Measurements from ENCODE around the gene MACROD1.

Gene MACROD1

GRCh38 chr11:64115531-64116522 lies 50.1 kb downstream of the MACROD1 start:
- no peak for DNase-seq

- no peak for DNase-seq
Measured at GRCh38 chr11:64114231-64114630, 51.7 kb downstream of the MACROD1 start.

DNA sequence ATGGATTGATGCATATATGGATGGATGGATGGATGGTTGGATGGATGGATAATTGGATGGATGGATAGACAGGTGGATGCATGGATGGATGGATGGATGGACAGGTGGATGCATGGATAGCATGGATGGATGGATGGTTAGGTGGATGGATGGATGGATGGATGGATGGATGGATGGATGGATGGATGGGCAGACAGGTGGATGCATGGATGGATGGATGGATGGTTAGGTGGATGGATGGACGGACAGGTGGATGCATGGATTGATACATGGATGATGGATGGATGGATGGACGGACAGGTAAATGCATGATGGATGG lies 52.5 kb downstream of the MACROD1 start:
- DNase-seq = no peak

- no peak for DNase-seq
Measured at GRCh38 chr11:64112771-64113461, 53.0 kb downstream of the MACROD1 start.

DNA sequence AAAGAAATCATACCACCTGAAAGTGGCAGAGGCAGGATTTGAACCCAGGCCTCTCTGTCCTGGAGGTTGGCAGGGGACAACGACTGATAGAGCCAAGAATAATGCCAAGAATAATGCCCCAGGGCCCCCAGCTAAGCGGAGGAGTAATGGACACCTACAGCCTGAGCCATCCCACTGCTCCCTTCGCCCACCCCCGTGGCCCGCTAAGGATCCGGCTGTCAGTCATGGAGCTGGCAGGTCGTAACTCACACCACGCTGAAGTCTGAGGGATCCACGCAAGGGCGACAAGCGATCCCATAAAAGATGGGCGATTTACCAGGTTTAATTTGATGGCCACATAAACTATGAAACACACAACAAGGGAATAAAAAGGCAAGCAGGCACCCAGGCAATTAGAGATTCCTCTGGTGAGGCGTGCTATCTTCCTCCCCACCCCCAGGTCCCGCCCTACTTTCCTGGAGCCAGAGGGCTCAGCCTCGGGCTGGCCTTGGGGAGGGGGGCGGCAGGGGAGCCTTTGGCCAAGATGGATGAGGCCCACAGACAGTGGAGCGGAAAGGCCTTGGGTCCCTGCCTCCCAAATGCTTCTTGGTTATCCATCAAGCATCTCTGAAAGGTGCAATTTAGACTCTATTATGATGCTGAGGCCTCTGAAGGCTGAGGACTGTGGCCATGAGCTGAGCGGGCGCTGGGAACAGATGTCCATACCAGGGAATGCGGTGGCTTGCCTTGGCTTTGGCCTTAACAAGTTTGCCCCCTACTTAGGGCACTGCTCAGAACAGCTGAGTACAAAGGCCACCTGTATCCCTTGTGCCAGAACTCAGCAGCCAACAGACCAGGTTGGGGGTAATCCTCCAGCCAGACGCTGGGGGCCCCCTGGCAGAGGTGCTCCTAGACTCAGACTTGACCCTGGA lies 55.2 kb downstream of the MACROD1 start:
- no peak for DNase-seq

GRCh38 chr11:64109332-64109731 lies 56.6 kb downstream of the MACROD1 start:
- DNase-seq = no peak

GRCh38 chr11:64107303-64107702 lies 58.6 kb downstream of the MACROD1 start:
- DNase-seq = no peak

- no peak for DNase-seq
Measured at GRCh38 chr11:64104632-64105031, 61.3 kb downstream of the MACROD1 start.

DNA sequence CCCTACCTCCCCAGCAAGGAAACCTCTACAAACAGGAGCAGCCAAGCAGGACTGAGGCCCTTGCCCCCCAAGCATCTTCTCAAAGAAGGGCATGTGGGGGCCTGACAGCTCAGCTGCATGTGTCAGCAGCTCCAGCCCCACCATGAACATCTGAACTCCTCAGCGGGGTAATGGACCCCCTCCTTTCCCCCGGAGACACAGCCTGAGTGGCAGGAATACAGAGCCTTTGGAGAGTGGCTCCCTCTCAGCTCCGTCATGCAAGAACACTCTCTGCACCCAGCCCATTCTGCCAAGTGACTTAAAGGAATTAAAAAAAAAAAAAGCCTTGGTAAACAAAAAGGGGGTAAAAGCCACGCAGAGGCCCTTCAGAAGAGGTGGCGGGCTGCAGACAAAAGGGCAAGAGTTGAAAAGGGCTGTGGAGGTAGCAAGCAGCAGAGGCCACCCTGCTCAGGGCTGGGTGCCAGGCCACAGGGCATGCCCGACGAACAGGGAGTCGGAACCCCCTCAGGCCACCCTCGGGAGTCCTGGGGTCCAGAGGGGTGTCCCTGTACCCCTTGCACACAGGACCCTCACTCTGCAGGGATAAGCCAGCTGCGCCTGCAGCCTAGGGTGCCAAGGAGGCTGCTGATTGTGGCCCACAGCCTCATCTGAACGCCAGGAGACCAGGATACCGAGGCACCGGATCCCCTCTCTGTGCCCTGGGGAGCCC lies 62.5 kb downstream of the MACROD1 start:
- DNase-seq = no peak

DNA sequence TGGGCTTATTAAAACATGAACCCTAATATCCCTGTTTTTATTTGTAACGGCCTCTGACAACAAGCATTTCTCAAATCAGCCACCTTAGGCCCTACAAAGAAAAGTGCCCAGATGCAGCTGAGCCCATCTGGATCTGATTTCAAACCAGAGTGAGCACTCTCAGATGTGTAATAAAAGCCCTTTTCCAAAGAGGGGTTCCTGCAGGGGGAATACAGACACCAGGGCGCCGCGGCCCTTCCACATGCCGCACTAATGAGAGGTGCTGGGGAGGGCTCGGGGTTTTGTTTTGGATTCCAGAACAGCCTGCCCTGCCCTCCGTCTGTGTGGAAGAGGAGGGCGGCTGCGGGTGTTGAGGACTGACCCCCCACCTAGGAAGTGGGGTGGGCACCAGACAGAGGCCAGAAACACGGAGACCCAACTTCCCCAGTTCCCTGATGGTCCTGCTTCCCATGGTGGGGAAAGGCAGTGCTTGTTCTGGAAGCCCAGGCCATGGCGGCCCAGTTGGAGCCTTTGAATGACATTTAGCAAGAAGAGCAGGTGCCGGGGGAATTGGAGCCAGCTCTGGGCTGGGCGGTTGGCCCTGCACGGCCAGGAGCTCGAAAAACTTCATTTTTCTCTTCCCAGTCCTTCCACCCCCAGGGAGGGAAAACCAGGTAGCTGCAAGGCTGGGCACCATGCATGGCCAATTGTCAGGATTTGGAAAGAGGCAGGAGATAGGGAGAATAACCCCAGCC lies 63.7 kb downstream of the MACROD1 start:
- peak in 6 of 56 donors; percentile 27 to 55 (median 40) for DNase-seq

GRCh38 chr11:64101461-64101860 lies 64.5 kb downstream of the MACROD1 start:
- peak in 35 of 56 donors; percentile 28 to 76 (median 54) for DNase-seq

DNA sequence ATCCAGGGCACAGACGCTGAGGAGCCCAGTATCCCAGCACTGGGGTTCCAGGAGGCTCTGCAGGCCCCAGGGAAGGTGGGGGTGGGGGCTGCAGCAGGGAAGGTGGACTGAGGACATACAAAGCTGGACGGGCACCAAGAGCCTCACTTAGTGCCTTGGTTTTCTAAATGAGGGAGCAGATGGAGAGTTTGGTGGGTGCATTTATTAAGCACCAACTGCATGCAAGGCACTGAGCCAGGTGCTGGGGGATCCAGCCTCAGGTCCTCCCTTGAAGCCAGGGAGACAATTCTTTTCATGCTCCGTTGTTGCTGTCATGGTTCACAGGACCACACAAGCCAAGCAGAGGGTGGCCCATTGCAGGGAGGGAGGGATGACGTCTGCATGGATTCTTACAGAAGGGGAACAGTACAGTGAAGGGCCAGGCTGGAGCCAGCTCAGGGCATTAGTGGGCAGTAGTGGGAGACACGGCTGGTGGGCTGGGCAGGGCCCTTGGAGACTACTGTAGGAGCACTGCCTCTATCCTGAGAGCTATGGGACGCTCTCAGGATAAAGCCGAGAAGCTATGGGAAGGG lies 65.0 kb downstream of the MACROD1 start:
- peak in 4 of 56 donors; percentile 28 to 72 (median 43) for DNase-seq

DNA sequence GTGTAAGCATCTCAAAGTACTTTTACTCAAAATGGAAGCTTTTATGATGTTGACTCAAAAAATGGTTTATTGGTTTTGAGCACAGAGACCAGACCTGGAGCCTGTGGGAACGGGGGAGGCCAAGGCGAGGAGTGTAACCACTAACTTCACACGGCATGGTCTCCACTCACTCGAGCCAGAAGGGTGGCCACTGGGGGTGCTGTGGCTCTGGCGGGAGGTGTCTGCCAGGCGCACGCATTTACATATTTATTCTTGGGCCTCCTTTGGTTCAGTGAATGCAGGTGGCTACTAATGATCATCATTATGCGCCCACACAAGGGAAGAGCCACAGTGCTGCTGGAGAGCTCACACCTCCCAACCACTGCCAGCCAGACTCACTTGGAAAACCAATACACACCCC lies 65.6 kb downstream of the MACROD1 start:
- peak in 14 of 56 donors; percentile 13 to 72 (median 30) for DNase-seq

- no peak for DNase-seq
Measured at GRCh38 chr11:64099436-64099835, 66.5 kb downstream of the MACROD1 start.

- peak in 7 of 56 donors; percentile 17 to 48 (median 37) for DNase-seq
Measured at GRCh38 chr11:64098318-64098831, 67.5 kb downstream of the MACROD1 start.

GRCh38 chr11:64097468-64098317 lies 68.2 kb downstream of the MACROD1 start:
- DNase-seq = peak in 20 of 56 donors; percentile 23 to 59 (median 45)

- DNase-seq = peak in 17 of 56 donors; percentile 24 to 65 (median 37)
Measured at GRCh38 chr11:64096835-64097234, 69.1 kb downstream of the MACROD1 start.

GRCh38 chr11:64095949-64096348 lies 70.0 kb downstream of the MACROD1 start:
- DNase-seq = peak in 2 of 56 donors; percentile 33

Data from nucleus accumbens (tissue), 56 donors.